Kidney (tissue), 14 donors: Measurements from ENCODE around the gene ZNF792. TPM values are rescaled to one million over a fixed set of nuclear protein-coding genes. Genes with fewer than 3 reads are reported as not detected.
"Not testable (repeated sequence)": the region's sequence is repeated elsewhere in the genome, so short reads cannot be mapped to it uniquely, and the experiment has no call there.

Experiments
- DNase-seq, 5 donors: peaks; one replicate each; pipeline ENCODE4 v3.0.0-alpha.2; 2013 to 2020
- FAIRE-seq: peaks from 2 replicates; lab custom pipeline; 2012; peaks lifted over from hg19 to GRCh38; lab: Jason Lieb, UNC
- H3K27ac ChIP-seq, 2 donors: one replicate each; pipeline ENCODE4 v1.7.0; 2013; ENCODE audit warnings: low read depth in 2 of 2, low read length in 2 of 2, inconsistent platforms in 1 of 2
- H3K27me3 ChIP-seq: one replicate; pipeline ENCODE4 v1.7.1; 2013; ENCODE audit warnings: low read length, inconsistent platforms; ENCODE audit not compliant: control insufficient read depth, insufficient read depth
- H3K36me3 ChIP-seq, 3 donors: one replicate each; pipeline versions ENCODE4 v1.7.0 to v1.7.1; 2013; ENCODE audit warnings: low read length in 3 of 3, control low read depth in 1 of 3, inconsistent platforms in 1 of 3; ENCODE audit not compliant: insufficient read depth in 3 of 3, control insufficient read depth in 2 of 3
- H3K4me1 ChIP-seq, 3 donors: one replicate each; pipeline versions ENCODE4 v1.7.0 to v1.7.1; 2013; ENCODE audit warnings: low read length in 3 of 3, inconsistent platforms in 1 of 3, low read depth in 1 of 3; ENCODE audit not compliant: control insufficient read depth in 2 of 3, insufficient read depth in 2 of 3
- H3K4me3 ChIP-seq, 3 donors: one replicate each; pipeline versions ENCODE4 v1.7.0 to v1.8.1; 2013; ENCODE audit warnings: low read length in 3 of 3, control low read depth in 1 of 3, inconsistent platforms in 1 of 3
- H3K9ac ChIP-seq, 3 donors: one replicate each; pipeline versions ENCODE4 v1.7.0 to v1.7.1; 2013; ENCODE audit warnings: low read length in 3 of 3, control low read depth in 1 of 3, inconsistent platforms in 1 of 3
- H3K9me3 ChIP-seq, 3 donors: one replicate each; pipeline versions ENCODE4 v1.7.0 to v1.7.1; 2013; ENCODE audit warnings: low read length in 3 of 3, control low read depth in 1 of 3, inconsistent platforms in 1 of 3; ENCODE audit not compliant: control insufficient read depth in 2 of 3, insufficient read depth in 1 of 3
- CTCF ChIP-seq: IDR thresholded peaks from 3 replicates; pipeline ENCODE4 v1.5.1; 2012; ENCODE audit warnings: mild to moderate bottlenecking, moderate library complexity, borderline replicate concordance; ENCODE audit not compliant: insufficient read depth; ENCODE audit errors: extremely low read depth
- intact Hi-C: fragments of 100-400 bp; cut with DNase I; formaldehyde crosslinking; loops from one replicate; pipeline ENCODE4 v1.11.1; 2022
- polyA plus RNA-seq: library from polyadenylated mRNA; stranded (reverse); fragments of 350-450 nt; fragmentation: Illumina TruSeq; extraction: RNeasy Lipid Tissue Mini Kit (QIAGEN cat#74804); gene quantifications from one replicate; pipeline ENCODE4 v1.2.3, GENCODE V29; 2014; ENCODE audit warnings: low read depth, low replicate concordance; ENCODE audit not compliant: insufficient read depth
- total RNA-seq: library from RNA; stranded (reverse); fragmentation: NEBNext Ultra II Directional; extraction: Animal tissue kit (Norgen Biotek cat#: 25700); gene quantifications from one replicate; pipeline ENCODE4 v1.2.1, GENCODE V29; 2021
- donor health status: control.
- donor health status: control.
- donor health status: control.
- donor health status: control.
- donor health status: control.
- donor health status: DM: yes; HTN: yes; CAD: no.
- donor health status: Normal renal cell carcinoma (clear cell type).

Gene ZNF792
- total and polyA plus RNA-seq, 2 donors from 2014 or later: 2.0 to 9.1 TPM

GRCh38 chr19:34969721-34970120, 5.7 kb upstream of the ZNF792 start:
- H3K4me3 ChIP-seq: no peak overlapping the region
- intact Hi-C loops: loop anchor here (5.0 kb wide), 1 partner anchor 43 kb away; no protein-coding TSS in a partner anchor
- no peak overlapping the region for H3K9ac ChIP-seq
- H3K27ac ChIP-seq: no peak overlapping the region
- FAIRE-seq (no peak), DNase-seq (no peak)
- TF ChIP-seq CTCF: no peak
- no peaks in the 10 kb centered on the region for H3K27me3 ChIP-seq
- no peaks in the 10 kb centered on the region for H3K36me3 ChIP-seq
- no peaks in the 10 kb centered on the region for H3K9me3 ChIP-seq
- peaks cover 0 to 2% (median 0%) of the 10 kb centered on the region in 3 donors for H3K4me1 ChIP-seq

- Histone ChIP-seq H3K4me1 (peaks cover 0 to 7% (median 0%) of the 10 kb centered on the region in 3 donors), H3K4me3 (no peak overlapping the region), H3K27me3 (no peaks in the 10 kb centered on the region), H3K9ac (no peak overlapping the region), H3K27ac (no peak overlapping the region), H3K36me3 (no peaks in the 10 kb centered on the region), H3K9me3 (no peaks in the 10 kb centered on the region)
- DNase-seq (no peak), FAIRE-seq (no peak)
- TF ChIP-seq CTCF: no peak
- intact Hi-C loops: no loop called here
These were observed 3.5 kb upstream of the ZNF792 start for GRCh38 chr19:34967551-34967950.

DNA sequence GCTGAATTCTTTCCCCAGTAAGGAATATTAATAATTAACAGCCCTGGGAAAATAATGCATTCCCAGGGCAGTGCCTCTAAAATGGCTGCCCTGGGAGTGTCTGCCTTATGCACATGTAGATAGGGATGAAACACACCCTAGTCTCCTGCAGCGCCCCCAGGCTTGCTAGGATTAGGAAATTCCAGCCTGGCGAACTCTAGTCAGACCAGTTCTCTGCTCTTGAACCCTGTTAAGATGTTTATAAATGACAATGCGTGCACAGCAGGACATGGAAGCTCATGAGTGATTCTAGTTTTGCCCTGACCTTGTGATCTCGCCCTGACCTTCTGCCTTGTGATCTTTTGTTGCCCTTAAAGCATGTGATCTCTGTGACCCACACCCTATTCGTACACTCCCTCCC, 1.5 kb upstream of the ZNF792 start:
- H3K4me3 ChIP-seq, intact Hi-C loops, H3K36me3 ChIP-seq, FAIRE-seq, H3K27ac ChIP-seq, DNase-seq, H3K27me3 ChIP-seq, H3K9ac ChIP-seq, H3K9me3 ChIP-seq, H3K4me1 ChIP-seq: not testable (repeated sequence)

- H3K9ac ChIP-seq: no peak overlapping the region
- H3K9me3 ChIP-seq: peaks cover 0 to 16% (median 2%) of the 10 kb centered on the region in 3 donors
- intact Hi-C loops: no loop called here
- H3K4me3 ChIP-seq: no peak overlapping the region
- H3K27ac ChIP-seq: no peak overlapping the region
- no peak for FAIRE-seq
- DNase-seq: no peak
- no peaks in the 10 kb centered on the region for H3K27me3 ChIP-seq
- TF ChIP-seq CTCF: no peak
- H3K36me3 ChIP-seq: peaks cover 0 to 14% (median 5%) of the 10 kb centered on the region in 3 donors
- H3K4me1 ChIP-seq: peaks cover 0 to 7% (median 0%) of the 10 kb centered on the region in 3 donors
These were observed 569 bp upstream of the ZNF792 start for GRCh38 chr19:34964598-34964997.
